ENCODE results near the gene LGALS3.

DNA sequence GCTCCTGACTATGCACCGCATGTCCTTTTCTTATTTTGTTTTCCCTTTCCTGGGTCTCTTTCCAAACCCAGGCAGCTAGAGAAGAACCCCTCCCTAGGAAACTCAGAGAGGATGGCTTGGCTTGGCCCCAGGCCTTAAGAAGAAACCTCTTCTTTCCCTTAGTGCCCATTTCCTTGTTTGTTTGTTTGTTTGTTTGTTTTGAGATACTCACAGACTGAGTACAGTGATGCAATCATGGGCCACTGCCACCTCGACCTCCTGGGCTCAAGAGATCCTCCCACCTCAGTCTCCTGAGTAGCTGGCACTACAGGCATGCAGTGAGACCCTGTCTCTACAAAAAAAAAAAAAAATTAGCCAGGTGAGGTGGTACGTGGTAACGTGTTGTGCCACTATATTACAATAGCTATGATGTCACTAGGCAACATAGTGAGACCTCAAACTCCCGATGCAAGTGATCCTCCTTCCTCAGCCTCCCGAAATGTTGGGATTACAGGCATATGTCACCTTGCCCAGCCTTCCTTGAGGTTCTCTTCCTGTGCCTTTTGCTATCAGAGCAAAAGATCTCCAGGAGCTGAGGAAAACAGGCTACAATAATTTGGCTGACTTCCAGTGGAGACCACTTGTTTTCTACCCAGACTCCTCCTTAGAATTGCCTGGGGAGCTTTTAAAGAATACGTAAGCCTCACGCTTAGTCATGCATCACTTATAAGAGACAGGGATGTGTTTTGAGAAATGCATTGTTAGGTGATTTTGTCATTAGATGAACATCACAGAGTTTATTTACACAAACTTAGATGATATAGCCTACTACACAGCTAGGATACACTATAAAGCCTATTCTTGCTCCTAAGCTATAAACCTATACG is 34.5 kb upstream of the LGALS3 start:
- TF ChIP-seq, protein P1, sequence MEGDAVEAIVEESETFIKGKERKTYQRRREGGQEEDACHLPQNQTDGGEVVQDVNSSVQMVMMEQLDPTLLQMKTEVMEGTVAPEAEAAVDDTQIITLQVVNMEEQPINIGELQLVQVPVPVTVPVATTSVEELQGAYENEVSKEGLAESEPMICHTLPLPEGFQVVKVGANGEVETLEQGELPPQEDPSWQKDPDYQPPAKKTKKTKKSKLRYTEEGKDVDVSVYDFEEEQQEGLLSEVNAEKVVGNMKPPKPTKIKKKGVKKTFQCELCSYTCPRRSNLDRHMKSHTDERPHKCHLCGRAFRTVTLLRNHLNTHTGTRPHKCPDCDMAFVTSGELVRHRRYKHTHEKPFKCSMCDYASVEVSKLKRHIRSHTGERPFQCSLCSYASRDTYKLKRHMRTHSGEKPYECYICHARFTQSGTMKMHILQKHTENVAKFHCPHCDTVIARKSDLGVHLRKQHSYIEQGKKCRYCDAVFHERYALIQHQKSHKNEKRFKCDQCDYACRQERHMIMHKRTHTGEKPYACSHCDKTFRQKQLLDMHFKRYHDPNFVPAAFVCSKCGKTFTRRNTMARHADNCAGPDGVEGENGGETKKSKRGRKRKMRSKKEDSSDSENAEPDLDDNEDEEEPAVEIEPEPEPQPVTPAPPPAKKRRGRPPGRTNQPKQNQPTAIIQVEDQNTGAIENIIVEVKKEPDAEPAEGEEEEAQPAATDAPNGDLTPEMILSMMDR (IDR thresholded peaks at IDR 0.05) = no peak
- TF ChIP-seq, protein P2, sequence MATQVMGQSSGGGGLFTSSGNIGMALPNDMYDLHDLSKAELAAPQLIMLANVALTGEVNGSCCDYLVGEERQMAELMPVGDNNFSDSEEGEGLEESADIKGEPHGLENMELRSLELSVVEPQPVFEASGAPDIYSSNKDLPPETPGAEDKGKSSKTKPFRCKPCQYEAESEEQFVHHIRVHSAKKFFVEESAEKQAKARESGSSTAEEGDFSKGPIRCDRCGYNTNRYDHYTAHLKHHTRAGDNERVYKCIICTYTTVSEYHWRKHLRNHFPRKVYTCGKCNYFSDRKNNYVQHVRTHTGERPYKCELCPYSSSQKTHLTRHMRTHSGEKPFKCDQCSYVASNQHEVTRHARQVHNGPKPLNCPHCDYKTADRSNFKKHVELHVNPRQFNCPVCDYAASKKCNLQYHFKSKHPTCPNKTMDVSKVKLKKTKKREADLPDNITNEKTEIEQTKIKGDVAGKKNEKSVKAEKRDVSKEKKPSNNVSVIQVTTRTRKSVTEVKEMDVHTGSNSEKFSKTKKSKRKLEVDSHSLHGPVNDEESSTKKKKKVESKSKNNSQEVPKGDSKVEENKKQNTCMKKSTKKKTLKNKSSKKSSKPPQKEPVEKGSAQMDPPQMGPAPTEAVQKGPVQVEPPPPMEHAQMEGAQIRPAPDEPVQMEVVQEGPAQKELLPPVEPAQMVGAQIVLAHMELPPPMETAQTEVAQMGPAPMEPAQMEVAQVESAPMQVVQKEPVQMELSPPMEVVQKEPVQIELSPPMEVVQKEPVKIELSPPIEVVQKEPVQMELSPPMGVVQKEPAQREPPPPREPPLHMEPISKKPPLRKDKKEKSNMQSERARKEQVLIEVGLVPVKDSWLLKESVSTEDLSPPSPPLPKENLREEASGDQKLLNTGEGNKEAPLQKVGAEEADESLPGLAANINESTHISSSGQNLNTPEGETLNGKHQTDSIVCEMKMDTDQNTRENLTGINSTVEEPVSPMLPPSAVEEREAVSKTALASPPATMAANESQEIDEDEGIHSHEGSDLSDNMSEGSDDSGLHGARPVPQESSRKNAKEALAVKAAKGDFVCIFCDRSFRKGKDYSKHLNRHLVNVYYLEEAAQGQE (IDR thresholded peaks at IDR 0.05) = no peak
- TF ChIP-seq, protein P3, sequence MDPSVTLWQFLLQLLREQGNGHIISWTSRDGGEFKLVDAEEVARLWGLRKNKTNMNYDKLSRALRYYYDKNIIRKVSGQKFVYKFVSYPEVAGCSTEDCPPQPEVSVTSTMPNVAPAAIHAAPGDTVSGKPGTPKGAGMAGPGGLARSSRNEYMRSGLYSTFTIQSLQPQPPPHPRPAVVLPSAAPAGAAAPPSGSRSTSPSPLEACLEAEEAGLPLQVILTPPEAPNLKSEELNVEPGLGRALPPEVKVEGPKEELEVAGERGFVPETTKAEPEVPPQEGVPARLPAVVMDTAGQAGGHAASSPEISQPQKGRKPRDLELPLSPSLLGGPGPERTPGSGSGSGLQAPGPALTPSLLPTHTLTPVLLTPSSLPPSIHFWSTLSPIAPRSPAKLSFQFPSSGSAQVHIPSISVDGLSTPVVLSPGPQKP (IDR thresholded peaks at IDR 0.05; ENCODE audit: low read depth, low read length) = no peak
- TF ChIP-seq NPAS2 (CRISPR knock-in tag; IDR thresholded peaks at IDR 0.05; ENCODE audit: borderline replicate concordance) = no peak
- TF ChIP-seq CEBPB (IDR thresholded peaks at IDR 0.05) = no peak
